B cell (primary cell): ENCODE results near the gene NUCKS1. TPM values are rescaled to one million over a fixed set of nuclear protein-coding genes. Genes with fewer than 3 reads are reported as not detected.

Source experiments
- ATAC-seq: fragments of 200-7000 bp; cut with Tn5 transposase; one replicate; pipeline ENCODE4 v1.10.0; 2021; ENCODE audit warnings: low read depth, mild to moderate bottlenecking, moderate number of reproducible peaks, moderate library complexity
- CTCF ChIA-PET: fragments of 350-600 bp; sonication (Branson Sonifier 250); formaldehyde crosslinking; loops from one replicate; lab custom pipeline; 2021; ENCODE audit warnings: antibody characterized with exemption, inconsistent platforms; lab: Charles Lee
- POLR2A ChIA-PET: fragments of 350-600 bp; sonication (Branson Sonifier 250); formaldehyde crosslinking; loops from one replicate; lab custom pipeline; 2021; ENCODE audit warnings: antibody characterized with exemption; lab: Charles Lee
- DNase-seq: peaks from one replicate; pipeline ENCODE4 v3.0.0; 2013
- H2AFZ ChIP-seq: 2 replicates; pipeline ENCODE4 v1.6.1; 2012; ENCODE audit warnings: mild to moderate bottlenecking, low read depth, low read length; ENCODE audit not compliant: insufficient read depth, poor library complexity, severe bottlenecking
- H3K27ac ChIP-seq, 2 donors: 1 replicate in 1 of 2; 2 replicates in 1 of 2; pipeline ENCODE4 v1.5.1; 2012 to 2013; ENCODE audit warnings: low read length in 2 of 2, mild to moderate bottlenecking in 2 of 2, moderate library complexity in 1 of 2
- H3K27me3 ChIP-seq, 4 experiments: fragments of 200-600 bp in 1 of 4; sonication (generic) in 1 of 4; replicated peaks in 1 of 4; 1 replicate in 2 of 4; 2 replicates in 2 of 4; pipeline versions ENCODE4 v1.6.1 to v1.7.0; 2013 to 2016; ENCODE audit warnings: low read length in 3 of 4, mild to moderate bottlenecking in 2 of 4, mixed read lengths in 1 of 4, moderate library complexity in 1 of 4; ENCODE audit not compliant: insufficient read depth in 4 of 4, control insufficient read depth in 3 of 4; ENCODE audit errors: control extremely low read depth in 1 of 4
- H3K36me3 ChIP-seq, 2 experiments: replicated peaks in 1 of 2; 1 replicate in 1 of 2; 2 replicates in 1 of 2; pipeline versions ENCODE4 v1.6.1 to v1.7.1; 2013; ENCODE audit warnings: low read length in 1 of 2; ENCODE audit not compliant: insufficient read depth in 2 of 2, control insufficient read depth in 1 of 2; ENCODE audit errors: control extremely low read depth in 1 of 2, extremely low read depth in 1 of 2
- H3K4me1 ChIP-seq, 2 donors: fragments of 200-600 bp in 1 of 2; sonication (generic) in 1 of 2; 1 replicate in 1 of 2; 2 replicates in 1 of 2; pipeline versions ENCODE4 v1.5.1 to v1.6.1; 2013 to 2017; ENCODE audit warnings: low read length in 2 of 2; ENCODE audit not compliant: control insufficient read depth in 2 of 2, insufficient read depth in 2 of 2
- H3K4me2 ChIP-seq: replicated peaks from 2 replicates; pipeline ENCODE3; 2012; ENCODE audit warnings: mild to moderate bottlenecking, low read depth, low read length; ENCODE audit not compliant: poor library complexity, severe bottlenecking
- H3K4me3 ChIP-seq, 5 experiments: fragments of 200-600 bp in 1 of 5; sonication (generic) in 1 of 5; 1 replicate in 3 of 5; 2 replicates in 2 of 5; pipeline versions ENCODE4 v1.5.1 to v1.7.0; 2011 to 2016; ENCODE audit warnings: low read length in 4 of 5, mild to moderate bottlenecking in 4 of 5, low read depth in 2 of 5, control low read depth in 1 of 5, moderate library complexity in 1 of 5; ENCODE audit not compliant: insufficient read depth in 1 of 5; ENCODE audit errors: control extremely low read depth in 1 of 5, extremely low read depth in 1 of 5
- H3K79me2 ChIP-seq: fragments of 200-600 bp; sonication (generic); one replicate; pipeline ENCODE4 v1.6.0; 2016; ENCODE audit warnings: low read length; ENCODE audit not compliant: control insufficient read depth, insufficient read depth
- H3K9ac ChIP-seq: fragments of 200-600 bp; sonication (generic); 2 replicates; pipeline ENCODE4 v1.6.1; 2017; ENCODE audit warnings: mild to moderate bottlenecking, low read length, moderate library complexity
- H3K9me3 ChIP-seq, 3 donors: one replicate each; pipeline versions ENCODE4 v1.6.1 to v1.7.1; 2013; ENCODE audit warnings: low read length in 2 of 3; ENCODE audit not compliant: control insufficient read depth in 2 of 3, insufficient read depth in 1 of 3; ENCODE audit errors: control extremely low read depth in 1 of 3
- H4K20me1 ChIP-seq: 2 replicates; pipeline ENCODE4 v1.6.0; 2012; ENCODE audit warnings: mild to moderate bottlenecking, low read length; ENCODE audit not compliant: insufficient read depth, control insufficient read depth, poor library complexity, severe bottlenecking
- H3K27ac Mint-ChIP-seq: one replicate; pipeline ENCODE4 v1.8.0; 2021; ENCODE audit warnings: mixed read lengths
- H3K27me3 Mint-ChIP-seq: one replicate; pipeline ENCODE4 v1.8.0; 2021; ENCODE audit warnings: mixed read lengths
- H3K4me1 Mint-ChIP-seq: one replicate; pipeline ENCODE4 v1.8.0; 2021; ENCODE audit warnings: mixed read lengths
- H3K4me3 Mint-ChIP-seq: one replicate; pipeline ENCODE4 v1.8.0; 2021; ENCODE audit warnings: mixed read lengths
- H3K9me3 Mint-ChIP-seq: one replicate; pipeline ENCODE4 v1.8.0; 2022; ENCODE audit warnings: mixed read lengths; ENCODE audit not compliant: insufficient read depth
- EZH2 ChIP-seq: IDR thresholded peaks from 2 replicates; pipeline ENCODE4 v1.6.1; 2012; ENCODE audit warnings: borderline replicate concordance, low read depth, mild to moderate bottlenecking, moderate library complexity, low read length; ENCODE audit not compliant: insufficient read depth, poor library complexity, severe bottlenecking
- WGBS: methylation state at CpG from one replicate; pipeline ENCODE4 v1.1.5; 2013; ENCODE audit warnings: missing lambda C conversion rate; ENCODE audit not compliant: insufficient coverage; 5-methylcytosine and 5-hydroxymethylcytosine counted together
- intact Hi-C: fragments of 100-400 bp; cut with micrococcal nuclease; formaldehyde crosslinking; loops from one replicate; pipeline ENCODE4 v1.10.0; 2022
- polyA plus RNA-seq: library from polyadenylated mRNA; depleted of rRNA; stranded (reverse); fragments of >200 nt; gene quantifications from 2 replicates; pipeline ENCODE4 v1.2.3, GENCODE V29; 2012
- total RNA-seq, 2 donors: library from RNA; stranded (reverse); fragments of 120-200 nt in 1 of 2; gene quantifications; 1 replicate in 1 of 2; 2 replicates in 1 of 2; pipeline versions ENCODE4 v1.2.3 to v1.2.4, GENCODE V29; 2013 to 2022
- TF ChIP-seq, protein P1 (sequence below): fragments of 200-600 bp; IDR thresholded peaks from one replicate; pipeline ENCODE4 v1.8.0; 2022; ENCODE audit warnings: antibody characterized with exemption, mild to moderate bottlenecking

NUCKS1 gene
- total and polyA plus RNA-seq, 2 donors (not counting 1 experiment from before 2014, with no cell fraction given): 6.5 to 90.1 TPM

GRCh38 chr1:205764578-205764977 lies 14.6 kb upstream of the NUCKS1 start:
- DNase-seq (no peak), ATAC-seq (no peak)
- 80% methylated on average over 1 of the region's 2 CpGs for WGBS
- ChIA-PET POLR2A (no interaction called here), CTCF (interaction anchor here (1.7 to 2.2 kb wide), 2 partner anchors 53 to 213 kb away, joined by 5 to 6 read pairs; no protein-coding TSS in a partner anchor)
- Histone ChIP-seq H3K9me3 (no peaks in the 10 kb centered on the region), H4K20me1 (no peaks in the 10 kb centered on the region), H3K36me3 (peaks cover 0 to 24% of the 10 kb centered on the region in 2 experiments), H3K4me1 (no peaks in the 10 kb centered on the region), H3K27me3 (no peaks in the 10 kb centered on the region), H3K4me2 (no peak overlapping the region), H3K27ac (no peak overlapping the region), H3K9ac (no peak overlapping the region), H3K4me3 (no peak overlapping the region), H2AFZ (no peak overlapping the region), H3K79me2 (no peaks in the 10 kb centered on the region)
- TF ChIP-seq, protein P1, sequence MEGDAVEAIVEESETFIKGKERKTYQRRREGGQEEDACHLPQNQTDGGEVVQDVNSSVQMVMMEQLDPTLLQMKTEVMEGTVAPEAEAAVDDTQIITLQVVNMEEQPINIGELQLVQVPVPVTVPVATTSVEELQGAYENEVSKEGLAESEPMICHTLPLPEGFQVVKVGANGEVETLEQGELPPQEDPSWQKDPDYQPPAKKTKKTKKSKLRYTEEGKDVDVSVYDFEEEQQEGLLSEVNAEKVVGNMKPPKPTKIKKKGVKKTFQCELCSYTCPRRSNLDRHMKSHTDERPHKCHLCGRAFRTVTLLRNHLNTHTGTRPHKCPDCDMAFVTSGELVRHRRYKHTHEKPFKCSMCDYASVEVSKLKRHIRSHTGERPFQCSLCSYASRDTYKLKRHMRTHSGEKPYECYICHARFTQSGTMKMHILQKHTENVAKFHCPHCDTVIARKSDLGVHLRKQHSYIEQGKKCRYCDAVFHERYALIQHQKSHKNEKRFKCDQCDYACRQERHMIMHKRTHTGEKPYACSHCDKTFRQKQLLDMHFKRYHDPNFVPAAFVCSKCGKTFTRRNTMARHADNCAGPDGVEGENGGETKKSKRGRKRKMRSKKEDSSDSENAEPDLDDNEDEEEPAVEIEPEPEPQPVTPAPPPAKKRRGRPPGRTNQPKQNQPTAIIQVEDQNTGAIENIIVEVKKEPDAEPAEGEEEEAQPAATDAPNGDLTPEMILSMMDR: no peak
- TF ChIP-seq EZH2: no peak
- H3K9me3 Mint-ChIP-seq: no peaks in the 10 kb centered on the region
- no peaks in the 10 kb centered on the region for H3K27me3 Mint-ChIP-seq
- H3K4me1 Mint-ChIP-seq: no peaks in the 10 kb centered on the region
- intact Hi-C loops: no loop called here
- no peak overlapping the region for H3K27ac Mint-ChIP-seq
- no peak overlapping the region for H3K4me3 Mint-ChIP-seq

- Histone ChIP-seq H3K4me2 (no peak overlapping the region), H4K20me1 (no peaks in the 10 kb centered on the region), H3K27me3 (no peaks in the 10 kb centered on the region), H3K4me1 (no peaks in the 10 kb centered on the region), H3K9me3 (no peaks in the 10 kb centered on the region), H3K79me2 (no peaks in the 10 kb centered on the region), H3K27ac (no peak overlapping the region), H3K9ac (no peak overlapping the region), H3K36me3 (peaks cover 0 to 18% of the 10 kb centered on the region in 2 experiments), H3K4me3 (no peak overlapping the region), H2AFZ (no peak overlapping the region)
- no peak for TF ChIP-seq EZH2
- TF ChIP-seq, protein P1: no peak
- no peaks in the 10 kb centered on the region for H3K4me1 Mint-ChIP-seq
- POLR2A ChIA-PET: no interaction called here
- intact Hi-C loops: no loop called here
- no peaks in the 10 kb centered on the region for H3K27me3 Mint-ChIP-seq
- H3K27ac Mint-ChIP-seq: no peak overlapping the region
- H3K9me3 Mint-ChIP-seq: no peaks in the 10 kb centered on the region
- DNase-seq (no peak), ATAC-seq (no peak)
- H3K4me3 Mint-ChIP-seq: no peak overlapping the region
- CTCF ChIA-PET: interaction anchor here (1.0 to 2.2 kb wide), 2 partner anchors 53 to 157 kb away, joined by 3 to 6 read pairs; no protein-coding TSS in a partner anchor
Observed at GRCh38 chr1:205763980-205764379, 14.0 kb upstream of the NUCKS1 start.
